SKM-1 treated with dmso at 0.1 percent for 144 hours (cell line): Measurements from ENCODE around the gene NOL3.

ENCODE experiments used
- DNase-seq: peaks from one replicate; lab custom pipeline; 2025; ENCODE audit not compliant: unreplicated experiment; lab: John Stamatoyannopoulos, UW

The NOL3 gene

GRCh38 chr16:67169642-67170167 lies 633 bp upstream of the NOL3 start:
- DNase-seq = no peak

- no peak for DNase-seq
These were observed 761 bp downstream of the NOL3 start for GRCh38 chr16:67170949-67171649.

GRCh38 chr16:67173323-67173722 lies 3.0 kb downstream of the NOL3 start:
- no peak for DNase-seq

GRCh38 chr16:67173808-67174705 lies 3.7 kb downstream of the NOL3 start:
- DNase-seq = no peak

GRCh38 chr16:67174706-67175231 lies 4.4 kb downstream of the NOL3 start:
- DNase-seq = no peak

GRCh38 chr16:67176662-67177061 lies 6.3 kb downstream of the NOL3 start:
- no peak for DNase-seq

GRCh38 chr16:67177743-67178699 lies 7.7 kb downstream of the NOL3 start:
- DNase-seq = no peak

- DNase-seq = no peak
These were observed 9.2 kb downstream of the NOL3 start for GRCh38 chr16:67179421-67180080.

- DNase-seq = no peak
These were observed 9.8 kb downstream of the NOL3 start for GRCh38 chr16:67180166-67180565.

- no peak for DNase-seq
These were observed 11.0 kb downstream of the NOL3 start for GRCh38 chr16:67181346-67181745.

- no peak for DNase-seq
These were observed 11.9 kb downstream of the NOL3 start for GRCh38 chr16:67182288-67182687.

- no peak for DNase-seq
These were observed 12.9 kb downstream of the NOL3 start for GRCh38 chr16:67183284-67183626.

GRCh38 chr16:67183627-67184452 lies 13.5 kb downstream of the NOL3 start, which contains the start of gene MATCAP1:
Gene MATCAP1, minus strand, starts transcription at chr16:67183963. Its CDS starts 3,353 bp downstream, at chr16:67180610.
- peak; percentile 99 for DNase-seq

GRCh38 chr16:67184453-67184994 lies 14.2 kb downstream of the NOL3 start:
- no peak for DNase-seq

- DNase-seq = peak; percentile 79
These were observed 14.8 kb downstream of the NOL3 start for GRCh38 chr16:67184995-67185650.

- no peak for DNase-seq
These were observed 15.4 kb downstream of the NOL3 start for GRCh38 chr16:67185651-67186134.

- no peak for DNase-seq
These were observed 16.2 kb downstream of the NOL3 start for GRCh38 chr16:67186550-67186950.

- DNase-seq = no peak
These were observed 17.0 kb downstream of the NOL3 start for GRCh38 chr16:67187175-67187890.
